IMR-90 (cell line): ENCODE measurements around the gene HSF2.

Experiments
- CEBPB ChIP-seq: IDR thresholded peaks from 2 replicates; pipeline ENCODE4 v1.6.1; 2012; ENCODE audit warnings: low read depth, low read length, improper control_type of control experiment
- CTCF ChIP-seq: conservative IDR thresholded peaks from 2 replicates; pipeline ENCODE4 v1.5.1; 2012; ENCODE audit warnings: mild to moderate bottlenecking, low read depth, low read length, improper control_type of control experiment
- ELK1 ChIP-seq: fragments of 150-350 bp; IDR thresholded peaks from 2 replicates; pipeline ENCODE4 v1.6.1; 2016; ENCODE audit warnings: low read depth, mild to moderate bottlenecking, low read length, moderate library complexity, borderline replicate concordance
- MXI1 ChIP-seq: IDR thresholded peaks from 2 replicates; pipeline ENCODE4 v1.6.1; 2012; ENCODE audit warnings: low read depth, mild to moderate bottlenecking, low read length, moderate library complexity, borderline replicate concordance
- POLR2A ChIP-seq: IDR thresholded peaks from 2 replicates; pipeline ENCODE4 v1.6.1; 2012; ENCODE audit warnings: mild to moderate bottlenecking, low read depth, low read length
- RAD21 ChIP-seq: IDR thresholded peaks from 2 replicates; pipeline ENCODE4 v1.6.1; 2012; ENCODE audit warnings: low read length, improper control_type of control experiment
- USF2 ChIP-seq: fragments of 150-350 bp; IDR thresholded peaks from 2 replicates; pipeline ENCODE4 v1.6.1; 2017; ENCODE audit warnings: mild to moderate bottlenecking, antibody characterized with exemption, low read length, low read depth

- no peak for TF ChIP-seq CEBPB
- no peak for TF ChIP-seq CTCF
- TF ChIP-seq POLR2A: no peak
- no peak for TF ChIP-seq RAD21
- TF ChIP-seq USF2: no peak
- no peak for TF ChIP-seq MXI1
- TF ChIP-seq ELK1: no peak
Observed at GRCh38 chr6:122416825-122417224, 17.4 kb downstream of the HSF2 start.
